Smooth muscle cell (in vitro differentiated cells): ENCODE results near the gene STRN4. TPM values are rescaled to one million over a fixed set of nuclear protein-coding genes. Genes with fewer than 3 reads are reported as not detected.

Experiments
- DNase-seq: peaks from one replicate; lab custom pipeline; 2025; ENCODE audit not compliant: unreplicated experiment; lab: John Stamatoyannopoulos, UW
- H2AFZ ChIP-seq: fragments of 200-600 bp; sonication (generic); 2 replicates; pipeline ENCODE4 v1.6.0; 2016; ENCODE audit warnings: antibody characterized with exemption, low read depth, mild to moderate bottlenecking
- H3F3A ChIP-seq: fragments of 200-600 bp; sonication (generic); 2 replicates; pipeline ENCODE4 v1.6.0; 2017; ENCODE audit warnings: antibody characterized with exemption, low read depth
- H3K27ac ChIP-seq: fragments of 200-600 bp; sonication (generic); 2 replicates; pipeline ENCODE4 v1.5.1; 2016; ENCODE audit warnings: low read depth, mild to moderate bottlenecking
- H3K27me3 ChIP-seq: fragments of 200-600 bp; sonication (generic); 2 replicates; pipeline ENCODE4 v1.6.1; 2016; ENCODE audit warnings: low read depth, mild to moderate bottlenecking
- H3K36me3 ChIP-seq: fragments of 200-600 bp; sonication (generic); 2 replicates; pipeline ENCODE4 v1.5.1; 2016; ENCODE audit warnings: low read depth
- H3K4me1 ChIP-seq: fragments of 200-600 bp; sonication (generic); 2 replicates; pipeline ENCODE4 v1.5.1; 2016; ENCODE audit warnings: low read depth
- H3K4me2 ChIP-seq: fragments of 200-600 bp; sonication (generic); 2 replicates; pipeline ENCODE4 v1.6.0; 2016; ENCODE audit warnings: mild to moderate bottlenecking
- H3K4me3 ChIP-seq: fragments of 200-600 bp; sonication (generic); 2 replicates; pipeline ENCODE4 v1.5.1; 2016; ENCODE audit warnings: mild to moderate bottlenecking
- H3K79me2 ChIP-seq: fragments of 200-600 bp; sonication (generic); 2 replicates; pipeline ENCODE4 v1.6.0; 2016; ENCODE audit warnings: low read depth, mild to moderate bottlenecking
- H3K9ac ChIP-seq: fragments of 200-600 bp; sonication (generic); 2 replicates; pipeline ENCODE4 v1.6.0; 2016; ENCODE audit warnings: low read depth
- H3K9me3 ChIP-seq: fragments of 200-600 bp; sonication (generic); replicated peaks from 2 replicates; pipeline ENCODE4 v1.5.1; 2016; ENCODE audit warnings: low read depth
- H4K20me1 ChIP-seq: fragments of 200-600 bp; sonication (generic); 2 replicates; pipeline ENCODE4 v1.6.0; 2016; ENCODE audit warnings: low read depth
- CTCF ChIP-seq: fragments of 200-600 bp; sonication (generic); IDR thresholded peaks from 2 replicates; pipeline ENCODE4 v1.5.1; 2017; ENCODE audit warnings: borderline replicate concordance, mild to moderate bottlenecking, antibody characterized with exemption; ENCODE audit not compliant: insufficient read depth, poor library complexity, severe bottlenecking
- WGBS: methylation state at CpG from one replicate; pipeline ENCODE4 v1.1.7; 2016; ENCODE audit warnings: low lambda C conversion rate; 5-methylcytosine and 5-hydroxymethylcytosine counted together
- polyA plus RNA-seq: library from polyadenylated mRNA; unstranded; fragments of >200 nt; fragmentation: Nextera tagmentation; extraction: Ambion mirVana; gene quantifications from 2 replicates; pipeline ENCODE4 v1.2.1, GENCODE V29; 2016
- total RNA-seq: library from RNA; depleted of rRNA; stranded (reverse); fragments of >200 nt; gene quantifications from 2 replicates; pipeline ENCODE4 v1.2.3, GENCODE V29; 2014

STRN4 gene
- total and polyA plus RNA-seq, 2 experiments from 2014 or later, result 47.1 to 69.1 TPM

- H3F3A ChIP-seq, result no peaks in the 10 kb centered on the region
- no peak overlapping the region for H3K9ac ChIP-seq
- H3K27me3 ChIP-seq, result no peaks in the 10 kb centered on the region
- DNase-seq, result no peak
- WGBS, result 90% methylated on average over 13 of the region's 13 CpGs
- H3K4me3 ChIP-seq, result no peak overlapping the region
- TF ChIP-seq CTCF, result no peak
- H3K36me3 ChIP-seq, result peaks cover 9% of the 10 kb centered on the region
- H3K4me1 ChIP-seq, result no peaks in the 10 kb centered on the region
- H3K4me2 ChIP-seq, result no peak overlapping the region
- H3K9me3 ChIP-seq, result no peaks in the 10 kb centered on the region
- H3K79me2 ChIP-seq, result no peaks in the 10 kb centered on the region
- peaks cover 21% of the 10 kb centered on the region for H4K20me1 ChIP-seq
- H3K27ac ChIP-seq, result no peak overlapping the region
- H2AFZ ChIP-seq, result no peak overlapping the region
These were observed 45.5 kb downstream of the STRN4 start for GRCh38 chr19:46700704-46701103.

GRCh38 chr19:46698395-46699321, 47.6 kb downstream of the STRN4 start:
- Histone ChIP-seq H3K27me3 (no peaks in the 10 kb centered on the region), H4K20me1 (peaks cover 16% of the 10 kb centered on the region), H3K36me3 (peaks cover 9% of the 10 kb centered on the region), H3K4me2 (no peak overlapping the region), H3K4me1 (no peaks in the 10 kb centered on the region), H3K9ac (no peak overlapping the region), H3K9me3 (no peaks in the 10 kb centered on the region), H3K79me2 (no peaks in the 10 kb centered on the region), H2AFZ (no peak overlapping the region), H3K4me3 (no peak overlapping the region), H3K27ac (no peak overlapping the region), H3F3A (no peaks in the 10 kb centered on the region)
- no peak for DNase-seq
- WGBS, result over 99% methylated on average over 10 of the region's 11 CpGs
- no peak for TF ChIP-seq CTCF

GRCh38 chr19:46697204-46697960, 48.9 kb downstream of the STRN4 start:
- Histone ChIP-seq H3K79me2 (no peaks in the 10 kb centered on the region), H4K20me1 (peaks cover 16% of the 10 kb centered on the region), H3K4me3 (no peak overlapping the region), H3K4me1 (no peaks in the 10 kb centered on the region), H3K36me3 (peaks cover 10% of the 10 kb centered on the region), H2AFZ (no peak overlapping the region), H3K9me3 (no peaks in the 10 kb centered on the region), H3K27me3 (no peaks in the 10 kb centered on the region), H3K4me2 (peak overlapping the region; percentile 64), H3K9ac (no peak overlapping the region), H3F3A (no peaks in the 10 kb centered on the region), H3K27ac (no peak overlapping the region)
- DNase-seq, result peak; percentile 78
- WGBS, result 24% methylated on average over 30 of the region's 39 CpGs
- TF ChIP-seq CTCF, result no peak
